SHP77 (cell line): Measurements from ENCODE around the gene TCOF1.

Source experiments
- DNase-seq, 2 experiments: peaks; one replicate each; lab custom pipeline; 2025; lab: John Stamatoyannopoulos, UW

TCOF1 gene

DNA sequence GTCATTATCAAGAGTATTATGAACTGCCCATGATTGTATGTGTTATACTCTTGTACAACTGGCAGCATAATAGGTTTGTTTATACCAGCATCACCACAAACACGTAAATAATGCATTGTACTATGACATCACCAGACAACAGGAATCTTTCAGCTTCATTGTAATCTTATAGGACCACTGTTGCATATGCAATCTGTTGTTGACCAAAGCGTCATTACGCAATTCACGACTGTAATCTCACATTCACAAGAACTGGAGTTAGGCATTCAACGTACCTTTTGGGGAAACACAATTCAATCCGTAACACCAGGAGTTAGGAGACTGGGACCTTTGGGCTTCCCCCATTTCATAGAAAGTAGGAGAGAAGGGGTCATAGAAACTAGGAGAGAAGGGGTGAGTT, 34.4 kb upstream of the TCOF1 start:
- DNase-seq, result no peak

GRCh38 chr5:150323819-150324218, 33.7 kb upstream of the TCOF1 start:
- no peak for DNase-seq

- DNase-seq, result no peak
These were observed 32.1 kb upstream of the TCOF1 start for GRCh38 chr5:150325426-150325825.

GRCh38 chr5:150326707-150327106, 30.8 kb upstream of the TCOF1 start:
- DNase-seq, result no peak

DNA sequence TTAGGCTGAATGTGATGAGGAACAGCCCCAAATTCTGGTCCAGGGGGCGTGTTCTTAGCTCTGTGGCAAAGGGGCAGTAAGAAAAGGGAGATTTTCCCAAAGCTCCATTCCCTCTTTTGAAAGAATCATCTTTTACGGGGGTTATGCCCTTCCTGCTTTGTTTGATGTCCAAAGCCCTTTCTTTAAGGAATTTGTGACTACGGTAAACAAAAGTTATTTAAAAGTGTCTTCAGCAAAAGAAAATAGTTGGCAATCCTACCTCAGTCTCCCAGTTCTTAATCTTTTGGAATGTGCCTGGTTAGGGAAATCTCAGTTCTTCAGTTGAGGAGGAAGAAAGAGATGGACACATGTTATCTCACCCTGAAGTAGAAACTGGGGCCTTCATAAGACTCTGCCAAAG, 30.4 kb upstream of the TCOF1 start:
- DNase-seq, result no peak

DNA sequence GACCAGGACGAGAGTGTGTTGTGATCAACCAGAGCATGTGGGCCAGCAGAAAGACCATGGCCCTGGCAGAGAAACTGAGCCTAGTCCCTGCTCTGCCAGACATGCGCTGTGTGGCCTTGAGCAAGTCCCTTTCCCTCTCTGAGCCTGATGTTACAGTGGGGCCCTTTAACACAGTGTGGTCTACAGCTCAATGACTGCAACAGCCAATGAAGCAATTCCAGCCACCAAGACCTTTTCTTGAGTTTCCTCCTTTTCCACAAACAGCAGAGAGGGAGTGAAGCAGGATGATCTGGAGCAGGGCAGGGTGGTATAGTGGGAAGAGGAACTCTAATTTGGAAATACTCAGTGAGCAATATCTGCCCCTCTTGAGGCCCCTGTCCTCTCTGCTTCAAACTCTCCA, 29.0 kb upstream of the TCOF1 start:
- no peak for DNase-seq

GRCh38 chr5:150329038-150329437, 28.5 kb upstream of the TCOF1 start:
- DNase-seq, result no peak

DNA sequence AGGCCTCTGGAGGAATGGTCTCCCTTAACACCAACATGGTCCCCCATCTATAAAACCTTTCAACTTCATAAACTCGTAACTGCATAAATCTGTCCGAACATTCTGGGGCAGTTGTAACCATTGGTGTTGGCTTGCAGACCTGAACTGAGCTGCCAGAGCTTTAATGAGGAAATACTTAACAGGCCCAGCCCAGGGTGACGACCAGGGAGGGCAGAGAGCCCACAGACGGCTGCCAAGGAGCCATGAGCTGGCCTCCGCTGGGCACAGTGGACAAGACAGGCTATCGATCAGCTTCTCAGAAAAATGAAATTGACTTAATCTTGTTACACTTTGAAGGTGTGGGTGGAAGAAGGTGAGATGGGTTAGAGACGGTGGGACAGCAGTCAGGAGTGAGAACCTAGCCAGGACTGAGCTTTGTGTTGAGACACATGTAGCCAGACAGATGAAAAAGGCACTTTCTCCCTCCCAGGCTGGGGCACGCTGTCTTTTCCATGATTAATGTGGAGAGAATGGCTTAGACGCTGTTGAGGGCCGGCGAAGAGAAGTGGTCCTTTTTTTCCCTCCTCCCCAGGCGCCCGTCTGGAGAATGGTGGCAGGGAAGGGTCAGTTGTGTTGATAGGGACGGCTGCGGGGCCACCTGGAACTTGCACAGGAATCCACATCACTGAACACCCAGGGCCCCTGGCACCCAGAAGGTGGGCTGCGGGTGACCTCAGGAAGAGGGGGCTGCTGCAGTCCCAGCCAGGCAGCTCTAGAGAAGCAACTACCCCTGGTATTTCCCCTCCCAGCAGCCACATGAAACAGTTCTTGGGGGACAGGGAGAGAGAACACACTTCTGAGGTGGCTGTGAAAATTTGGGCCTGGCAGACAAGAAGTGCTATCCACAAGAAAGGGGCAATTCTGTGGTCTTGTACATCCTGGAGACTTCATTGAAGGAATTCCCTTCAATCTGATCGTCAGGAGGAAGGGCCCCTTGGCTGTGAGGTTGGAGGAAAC, 27.3 kb upstream of the TCOF1 start:
- DNase-seq, result no peak

GRCh38 chr5:150333400-150333799, 24.1 kb upstream of the TCOF1 start:
- no peak for DNase-seq

- no peak for DNase-seq
These were observed 21.7 kb upstream of the TCOF1 start for GRCh38 chr5:150335778-150336177.

GRCh38 chr5:150338546-150338945, 19.0 kb upstream of the TCOF1 start:
- no peak for DNase-seq

- peak in 1 of 2 experiments; percentile 23 for DNase-seq
These were observed 18.3 kb upstream of the TCOF1 start for GRCh38 chr5:150339165-150339564.

DNA sequence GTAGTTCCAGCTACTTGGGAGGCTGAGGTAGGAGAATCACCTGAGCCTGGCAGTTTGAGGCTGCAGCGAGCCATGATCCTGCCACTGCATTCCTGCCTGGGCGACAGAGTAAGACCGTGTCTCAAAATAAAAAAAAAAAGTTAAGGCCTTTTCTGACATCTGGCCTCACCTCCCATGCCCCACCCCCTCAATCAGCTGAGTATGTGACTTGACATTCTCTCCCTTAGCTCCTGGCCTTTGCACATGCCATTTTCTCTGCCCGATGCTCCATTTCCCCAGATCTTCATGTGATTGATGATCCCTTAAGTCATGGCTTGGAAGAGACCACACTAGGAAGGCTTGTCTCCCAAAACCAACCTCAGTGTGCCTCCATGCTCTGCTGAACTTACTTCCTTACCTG, 17.7 kb upstream of the TCOF1 start:
- DNase-seq, result no peak

GRCh38 chr5:150340614-150341255, 16.8 kb upstream of the TCOF1 start:
- DNase-seq, result no peak

GRCh38 chr5:150341331-150341730, 16.2 kb upstream of the TCOF1 start:
- DNase-seq, result no peak

- no peak for DNase-seq
These were observed 15.5 kb upstream of the TCOF1 start for GRCh38 chr5:150341989-150342388.

DNA sequence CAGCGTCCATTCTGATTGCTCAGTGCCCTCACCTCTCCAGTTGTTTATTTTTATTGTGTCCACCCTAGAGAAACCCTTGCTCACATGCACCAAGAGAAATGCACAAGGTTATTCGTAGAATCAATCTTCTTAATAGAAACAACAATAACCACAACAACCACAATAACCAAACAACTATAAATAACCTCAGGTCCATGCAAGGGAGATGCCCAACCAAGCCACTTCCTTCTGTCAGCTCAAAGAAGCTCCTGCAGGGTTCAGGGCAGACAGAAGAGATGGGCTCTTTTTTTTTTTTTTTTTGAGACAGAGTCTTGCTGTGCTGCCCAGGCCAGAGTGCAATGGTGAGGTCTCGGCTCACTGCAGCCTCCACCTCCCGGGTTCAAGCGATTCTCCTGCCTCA, 14.9 kb upstream of the TCOF1 start:
- DNase-seq, result no peak

DNA sequence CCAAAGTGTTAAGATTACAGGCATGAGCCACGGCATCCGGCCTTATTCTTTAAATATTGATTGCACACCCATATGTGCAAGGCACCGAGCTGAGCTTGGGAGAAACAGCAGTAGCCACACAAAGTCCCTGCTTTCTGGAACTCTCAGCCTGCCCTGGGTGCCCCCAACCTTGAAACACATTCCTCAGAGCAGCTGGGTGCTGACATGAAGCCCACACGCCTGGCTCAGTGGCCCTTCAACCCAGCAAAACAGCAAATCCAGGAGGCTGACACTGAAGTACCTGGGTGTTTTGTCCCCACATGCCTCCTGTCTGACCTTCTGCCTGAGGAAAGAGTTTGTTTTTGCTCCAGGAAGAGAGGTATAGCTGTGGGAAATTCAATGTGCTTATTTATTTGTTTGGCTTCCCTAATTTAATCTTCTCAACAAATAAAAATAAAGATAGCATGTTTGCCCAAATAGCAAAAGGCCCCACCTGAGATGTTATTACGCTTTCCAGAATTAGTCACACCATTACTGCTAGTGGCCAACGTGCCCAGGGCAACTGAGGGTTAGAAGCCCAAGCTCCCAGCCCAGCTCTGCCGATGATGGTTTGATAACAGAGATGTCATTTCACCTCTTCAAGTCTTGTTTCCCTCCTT, 13.4 kb upstream of the TCOF1 start:
- DNase-seq, result no peak

- peak; percentile 62 to 71 for DNase-seq
These were observed 11.8 kb upstream of the TCOF1 start for GRCh38 chr5:150345716-150346115.

DNA sequence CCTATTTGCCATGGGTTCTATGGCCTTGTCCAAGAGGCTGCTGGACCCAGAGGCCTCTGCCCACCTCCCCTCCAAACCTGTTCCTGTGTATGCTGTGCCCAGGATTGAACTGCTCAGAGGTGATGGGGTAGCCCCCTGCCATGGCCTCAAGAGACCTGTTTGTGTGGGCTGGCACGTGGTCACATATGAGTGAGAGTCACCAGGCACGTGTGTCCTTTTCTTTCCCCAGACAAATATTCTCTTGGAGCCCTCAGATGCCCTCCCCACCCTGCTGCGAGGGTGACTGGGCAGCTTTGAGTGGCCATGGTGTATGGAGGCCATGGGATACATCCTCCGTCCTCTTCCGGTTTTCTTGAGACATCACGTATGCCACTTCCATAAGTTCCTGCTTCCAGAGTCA, 10.9 kb upstream of the TCOF1 start:
- DNase-seq, result no peak

DNA sequence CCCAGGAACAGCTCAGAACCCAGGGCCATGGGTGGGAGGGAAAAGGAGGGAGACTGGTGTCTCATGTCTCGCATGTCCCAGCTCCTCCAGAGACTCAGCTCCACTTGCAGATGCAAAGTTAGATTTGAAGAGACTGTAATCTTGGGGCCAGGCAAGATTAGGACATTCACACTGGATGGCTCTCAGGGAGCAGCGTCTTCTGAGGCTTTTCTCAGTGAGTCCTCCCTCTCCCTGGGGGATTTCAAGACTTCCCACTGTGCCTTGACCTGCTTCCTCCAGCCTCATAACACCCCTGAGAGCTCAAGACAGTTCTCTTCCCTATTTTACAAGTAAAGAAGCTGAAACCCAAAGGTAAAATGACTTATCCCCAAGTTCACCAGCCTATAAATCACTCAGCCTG, 10.5 kb upstream of the TCOF1 start:
- DNase-seq, result no peak

GRCh38 chr5:150347451-150347850, 10.0 kb upstream of the TCOF1 start:
- no peak for DNase-seq
